SK-N-DZ (cell line): ENCODE results near the gene C1QL3. TPM values are rescaled to one million over a fixed set of nuclear protein-coding genes. Genes with fewer than 3 reads are reported as not detected.

Experiments used
- DNase-seq: peaks from one replicate; pipeline ENCODE4 v3.0.0-alpha.2; 2015; ENCODE audit warnings: low spot score
- polyA plus RNA-seq, 2 experiments: library from polyadenylated mRNA; depleted of rRNA; stranded (reverse); fragments of >200 nt; gene quantifications; 2 replicates each; pipeline ENCODE4 v1.2.3, GENCODE V29; 2014

C1QL3 gene
- polyA plus RNA-seq (2014; cell fraction: cytosol; rRNA removed), result 20.5 and 20.9 TPM in 2 replicates
- polyA plus RNA-seq (2014; cell fraction: nucleus; rRNA removed), result 9.2 and 11.2 TPM in 2 replicates

DNA sequence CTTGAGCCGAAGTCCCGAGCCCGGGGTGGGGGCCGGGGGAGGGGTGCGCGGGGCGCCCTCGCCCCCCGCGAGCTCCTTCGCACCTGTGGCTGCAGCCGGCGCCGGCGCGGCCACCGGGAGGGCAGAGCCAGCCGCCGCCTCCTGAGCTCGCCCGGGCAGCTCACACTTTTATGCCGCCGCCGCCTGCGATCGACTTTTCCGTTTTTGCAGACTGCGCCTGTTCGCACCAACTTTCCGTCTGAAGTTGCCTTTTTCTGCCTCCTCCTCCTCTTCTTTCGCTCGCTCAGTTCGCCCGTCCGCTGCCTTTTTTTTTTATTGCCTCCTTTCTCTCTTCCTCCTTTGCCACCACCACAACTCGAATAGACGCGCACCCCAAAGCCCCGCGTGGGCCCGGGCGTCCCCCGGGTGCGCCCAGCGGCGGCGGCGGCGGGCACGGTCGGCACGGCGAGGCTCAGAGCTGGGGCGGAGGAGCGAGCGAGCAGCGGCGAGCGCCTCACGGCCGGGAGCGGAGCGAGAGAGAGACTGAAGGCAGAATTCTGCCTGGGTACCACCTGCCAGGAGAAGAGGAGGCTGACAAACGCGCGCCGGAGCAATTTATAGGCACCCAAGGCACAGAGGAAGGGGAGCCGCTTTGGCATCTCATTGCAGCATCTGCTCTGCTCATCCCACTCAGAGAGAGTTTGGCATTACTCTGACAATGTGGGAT is at the start of gene C1QL3:
Gene C1QL3 (minus strand): TSS at position 569 of the 706 bp plus-strand sequence. CDS start 814 bp downstream, outside the sequence.
- DNase-seq, result no peak

- no peak for DNase-seq
These were observed 49.1 kb upstream of the C1QL3 start for GRCh38 chr10:16570731-16571130.

GRCh38 chr10:16566202-16566805 is 44.6 kb upstream of the C1QL3 start:
- no peak for DNase-seq

GRCh38 chr10:16565604-16566003 is 43.9 kb upstream of the C1QL3 start:
- DNase-seq, result no peak

GRCh38 chr10:16562891-16563290 is 41.2 kb upstream of the C1QL3 start:
- no peak for DNase-seq

DNA sequence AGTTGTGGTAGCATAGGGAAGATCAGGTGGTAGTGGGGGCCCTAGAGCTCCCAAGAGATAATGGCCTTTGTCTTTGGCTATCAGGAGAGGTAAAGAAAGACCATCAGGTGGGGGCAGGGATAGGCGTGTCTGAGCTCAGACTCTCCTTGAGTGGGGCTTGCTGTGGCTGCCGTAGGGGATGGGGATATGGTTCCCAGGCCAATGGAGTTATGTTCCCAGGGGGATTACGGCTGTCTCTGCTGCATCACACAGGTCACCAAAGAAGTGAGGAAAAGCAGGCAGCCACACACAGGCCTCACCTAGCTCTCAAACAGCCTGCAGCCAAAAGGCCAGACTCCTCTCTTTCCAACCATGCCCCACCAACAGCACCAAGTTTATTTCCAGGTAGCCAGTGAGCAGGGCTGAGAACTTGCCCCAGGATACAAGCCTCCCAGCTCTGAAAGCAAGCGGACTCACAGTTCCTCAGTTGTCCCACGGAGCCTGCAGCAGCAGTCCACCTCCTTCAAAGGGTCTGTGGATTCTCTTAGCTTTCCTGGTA is 37.6 kb upstream of the C1QL3 start:
- DNase-seq, result peak; percentile 52

- DNase-seq, result no peak
These were observed 26.3 kb upstream of the C1QL3 start for GRCh38 chr10:16547973-16548372.

GRCh38 chr10:16545116-16545736 is 23.5 kb upstream of the C1QL3 start:
- DNase-seq, result peak; percentile 89

GRCh38 chr10:16544591-16544990 is 22.9 kb upstream of the C1QL3 start:
- no peak for DNase-seq

- no peak for DNase-seq
These were observed 22.4 kb upstream of the C1QL3 start for GRCh38 chr10:16544099-16544498.

DNA sequence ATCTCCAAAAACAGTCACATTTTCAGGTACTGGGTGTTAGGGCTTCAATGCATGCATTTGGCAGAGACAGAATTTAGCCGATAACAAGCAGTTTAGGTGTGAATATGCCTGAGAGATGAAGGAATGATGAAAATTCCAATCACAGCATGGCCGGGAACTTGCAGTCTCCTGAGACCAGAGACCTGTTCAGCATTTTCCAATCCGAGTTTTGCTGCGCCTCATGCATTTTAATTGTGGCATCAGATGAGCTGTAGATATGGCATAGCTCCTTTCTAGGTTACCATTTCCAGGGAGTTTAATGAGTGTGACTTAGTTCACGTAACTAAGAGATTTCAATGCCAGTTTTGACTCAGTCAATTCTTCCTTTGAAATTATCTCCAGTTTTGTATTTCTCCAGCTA is 14.5 kb upstream of the C1QL3 start:
- DNase-seq, result no peak

- DNase-seq, result no peak
These were observed 8.2 kb upstream of the C1QL3 start for GRCh38 chr10:16529853-16530252.

DNA sequence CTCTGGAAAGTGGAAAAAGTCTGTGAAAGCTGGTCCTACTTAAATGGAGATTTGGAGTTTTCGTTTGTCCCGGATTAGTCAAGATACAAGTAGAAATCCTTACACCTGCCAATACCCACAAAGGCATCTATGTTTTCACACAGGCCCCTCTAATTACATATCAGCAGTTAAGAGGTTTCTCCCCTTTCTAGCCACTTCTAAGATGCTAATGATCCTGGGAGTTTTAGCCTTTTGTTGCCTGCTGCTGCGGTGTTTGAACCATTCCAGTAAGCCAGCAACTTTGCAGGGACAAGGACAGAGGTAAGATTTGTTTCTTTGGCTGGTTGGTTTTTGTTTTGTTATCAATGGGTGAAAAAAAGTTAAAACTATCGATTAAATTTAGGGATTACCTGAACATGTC is 5.8 kb upstream of the C1QL3 start:
- DNase-seq, result no peak

- DNase-seq, result peak; percentile 62
These were observed 779 bp downstream of the C1QL3 start for GRCh38 chr10:16520900-16521299.

- DNase-seq, result no peak
These were observed 1.5 kb downstream of the C1QL3 start for GRCh38 chr10:16519908-16520861.

DNA sequence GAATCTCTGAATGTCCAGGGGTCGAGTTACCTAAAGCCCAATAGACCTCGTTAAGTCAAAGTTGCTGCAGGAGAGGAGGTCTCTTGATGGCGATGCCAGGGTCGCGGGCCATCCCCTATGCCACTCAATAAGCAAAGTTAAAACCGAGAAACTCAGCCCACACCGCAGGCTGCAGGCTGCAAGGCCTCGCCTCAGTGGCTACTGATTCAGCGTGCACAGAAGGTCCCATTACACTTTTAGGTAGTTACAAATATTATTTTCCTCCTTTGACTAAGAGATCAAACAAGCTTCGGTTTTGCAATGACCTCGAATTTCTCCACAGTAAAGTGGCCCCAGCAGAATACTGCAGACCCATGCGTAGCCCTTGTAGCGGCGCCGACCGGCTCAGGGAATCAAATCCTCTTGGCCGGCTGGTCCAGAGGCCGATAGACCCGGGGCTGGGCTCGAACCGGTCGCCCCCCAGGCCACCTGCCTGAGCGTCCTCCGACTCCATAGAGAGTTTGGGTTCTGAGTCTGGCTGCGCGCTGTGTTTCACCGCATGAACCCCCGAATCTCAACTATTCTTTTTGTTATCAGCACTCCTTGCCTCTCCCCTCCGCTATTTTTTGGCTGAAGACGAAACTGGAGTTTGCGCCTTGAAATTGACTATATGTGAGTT is 2.3 kb downstream of the C1QL3 start:
- DNase-seq, result no peak

DNA sequence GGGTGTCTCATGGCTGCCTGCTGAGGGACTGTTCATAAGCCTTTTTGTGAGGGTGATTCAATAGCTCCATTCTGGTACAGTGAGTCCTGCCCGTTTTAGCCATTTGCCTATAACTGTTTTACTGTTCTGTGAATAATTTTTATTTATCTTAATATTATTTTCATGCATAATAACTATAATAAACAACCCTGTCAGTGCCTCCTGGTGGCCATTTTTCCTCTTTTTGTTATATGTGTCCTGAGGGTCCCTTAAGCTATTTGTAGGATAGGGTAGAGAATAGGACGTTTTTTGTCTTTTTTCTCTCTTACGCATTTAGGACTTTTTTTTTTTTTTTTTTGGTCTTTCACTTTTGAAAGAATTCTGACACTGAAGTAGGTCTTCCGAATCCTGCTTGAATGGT is 2.9 kb downstream of the C1QL3 start:
- peak; percentile 44 for DNase-seq

DNA sequence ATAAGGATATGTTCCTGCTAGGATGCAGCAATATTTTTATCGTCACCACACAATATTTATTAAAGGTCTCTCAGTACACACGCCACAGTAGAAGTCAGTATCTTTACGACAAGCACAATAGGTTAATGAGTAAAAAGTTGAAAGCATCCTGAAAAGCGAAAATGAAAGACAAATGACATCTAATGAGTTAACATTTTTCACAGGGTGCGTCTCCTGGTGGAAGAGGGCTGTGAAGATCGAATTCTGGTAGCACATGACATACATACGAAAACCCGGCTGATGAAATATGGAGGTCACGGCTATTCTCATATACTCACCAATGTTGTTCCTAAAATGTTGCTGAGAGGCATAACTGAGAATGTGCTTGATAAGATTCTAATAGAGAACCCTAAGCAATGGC is 10.8 kb downstream of the C1QL3 start:
- DNase-seq, result no peak

DNA sequence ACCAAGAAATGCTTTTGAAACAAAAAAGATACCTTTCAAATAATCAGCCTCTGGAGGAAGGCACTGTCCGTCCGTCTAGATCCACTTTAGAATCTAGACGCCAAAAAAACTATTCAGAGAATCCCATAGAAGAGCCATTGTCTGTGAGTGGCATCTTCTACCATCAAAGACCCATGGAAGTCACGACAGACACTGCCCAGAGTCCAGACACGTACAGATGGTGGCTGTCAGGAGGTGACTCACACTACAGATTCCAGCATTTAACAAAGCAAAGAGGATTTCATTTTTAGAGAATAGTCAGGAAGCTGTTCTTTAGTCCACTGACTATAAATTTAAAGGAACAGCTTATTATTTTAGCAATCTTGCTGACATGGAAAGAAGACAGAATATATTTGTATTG is 11.7 kb downstream of the C1QL3 start:
- DNase-seq, result no peak

DNA sequence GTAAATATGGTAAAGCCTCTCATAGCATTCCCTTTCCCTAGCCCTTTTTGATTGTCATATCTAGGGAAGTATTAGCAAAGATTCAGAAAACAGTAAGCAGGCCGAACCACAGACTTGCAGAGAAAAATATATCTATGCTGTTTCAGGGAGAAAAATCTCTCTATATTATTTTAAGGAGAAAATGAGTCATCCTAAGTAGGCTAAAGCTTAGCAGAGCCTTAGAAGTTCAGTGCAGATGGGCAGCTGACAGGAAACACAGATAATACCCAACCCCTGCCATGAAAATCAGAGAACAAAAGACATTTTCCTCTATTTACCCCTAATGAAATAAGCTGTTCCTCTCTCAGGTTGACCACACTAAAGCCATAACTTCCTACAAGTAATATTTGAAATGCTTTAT is 16.5 kb downstream of the C1QL3 start:
- DNase-seq, result no peak

DNA sequence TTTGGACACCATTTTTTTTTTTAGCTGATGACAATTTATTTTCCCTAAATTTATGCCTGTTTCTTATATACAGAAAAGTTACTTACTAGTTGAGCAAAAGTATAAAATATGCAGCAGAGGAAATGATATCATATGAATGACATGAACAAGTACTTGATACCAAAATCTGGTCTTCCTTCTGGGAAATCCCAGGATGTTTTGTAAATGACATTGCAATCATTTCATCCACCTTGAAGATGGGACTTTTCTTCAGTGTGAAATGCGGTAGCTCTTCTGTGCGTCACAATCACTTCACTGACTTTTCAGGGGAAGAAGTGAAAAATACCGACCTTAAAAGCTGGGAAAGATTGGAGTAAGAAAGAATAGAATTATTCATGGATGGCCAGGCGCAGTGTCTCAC is 23.8 kb downstream of the C1QL3 start:
- no peak for DNase-seq
